Liver (tissue), 9 donors: Measurements from ENCODE around the gene KRT6B. TPM values are rescaled to one million over a fixed set of nuclear protein-coding genes. Genes with fewer than 3 reads are reported as not detected.

Source experiments
- DNase-seq: peaks from one replicate; pipeline ENCODE4 v3.0.0-alpha.2; 2017; ENCODE audit warnings: low spot score
- H3K27ac ChIP-seq, 2 donors: one replicate each; pipeline ENCODE4 v1.7.0; 2013; ENCODE audit warnings: inconsistent platforms in 2 of 2, low read length in 2 of 2, control low read depth in 1 of 2, low read depth in 1 of 2, mild to moderate bottlenecking in 1 of 2
- H3K27me3 ChIP-seq, 4 donors: one replicate each; pipeline versions ENCODE4 v1.6.1 to v1.7.0; 2013; ENCODE audit warnings: low read length in 3 of 4, inconsistent platforms in 1 of 4, mild to moderate bottlenecking in 1 of 4, moderate library complexity in 1 of 4; ENCODE audit not compliant: control insufficient read depth in 4 of 4, insufficient read depth in 4 of 4
- H3K36me3 ChIP-seq, 4 donors: one replicate each; pipeline versions ENCODE4 v1.6.1 to v1.7.0; 2013; ENCODE audit warnings: low read length in 3 of 4, mild to moderate bottlenecking in 3 of 4, low read depth in 1 of 4, moderate library complexity in 1 of 4; ENCODE audit not compliant: control insufficient read depth in 4 of 4, insufficient read depth in 3 of 4
- H3K4me1 ChIP-seq, 4 donors: one replicate each; pipeline versions ENCODE4 v1.6.1 to v1.7.0; 2013; ENCODE audit warnings: low read length in 3 of 4, mild to moderate bottlenecking in 3 of 4, moderate library complexity in 1 of 4; ENCODE audit not compliant: control insufficient read depth in 4 of 4, insufficient read depth in 4 of 4
- H3K4me3 ChIP-seq, 3 donors: one replicate each; pipeline versions ENCODE4 v1.6.1 to v1.7.0; 2013; ENCODE audit warnings: low read length in 3 of 3, control low read depth in 1 of 3, low read depth in 1 of 3, mild to moderate bottlenecking in 1 of 3
- H3K9ac ChIP-seq, 2 donors: one replicate each; pipeline ENCODE4 v1.7.0; 2013; ENCODE audit warnings: low read length in 2 of 2, mild to moderate bottlenecking in 2 of 2, moderate library complexity in 2 of 2, control low read depth in 1 of 2, low read depth in 1 of 2
- H3K9me3 ChIP-seq, 4 donors: one replicate each; pipeline versions ENCODE4 v1.6.1 to v1.7.0; 2013; ENCODE audit warnings: low read length in 3 of 4; ENCODE audit not compliant: control insufficient read depth in 4 of 4
- EGR1 ChIP-seq, 2 donors: IDR thresholded peaks; 2 replicates each; pipeline ENCODE4 v1.6.1; 2016 to 2018; ENCODE audit warnings: antibody characterized with exemption in 2 of 2, low read depth in 2 of 2
- FOXA1 ChIP-seq: IDR thresholded peaks from 2 replicates; pipeline ENCODE4 v1.6.1; 2016; ENCODE audit warnings: antibody characterized with exemption
- FOXA2 ChIP-seq: IDR thresholded peaks from 2 replicates; pipeline ENCODE4 v1.6.1; 2016; ENCODE audit warnings: antibody characterized with exemption
- GABPA ChIP-seq, 2 donors: IDR thresholded peaks in 1 of 2; conservative IDR thresholded peaks in 1 of 2; 2 replicates each; pipeline ENCODE4 v1.6.1; 2016; ENCODE audit warnings: antibody characterized with exemption in 2 of 2, mild to moderate bottlenecking in 1 of 2, moderate library complexity in 1 of 2
- HNF4A ChIP-seq, 2 donors: conservative IDR thresholded peaks; 2 replicates each; pipeline ENCODE4 v1.6.1; 2016; ENCODE audit warnings: antibody characterized with exemption in 2 of 2, mild to moderate bottlenecking in 2 of 2
- HNF4G ChIP-seq: IDR thresholded peaks from 2 replicates; pipeline ENCODE4 v1.6.1; 2016; ENCODE audit warnings: antibody characterized with exemption
- JUND ChIP-seq, 2 donors: IDR thresholded peaks; 2 replicates each; pipeline ENCODE4 v1.6.1; 2016; ENCODE audit warnings: antibody characterized with exemption in 2 of 2
- NR2F2 ChIP-seq: IDR thresholded peaks from 2 replicates; pipeline ENCODE4 v1.6.1; 2016; ENCODE audit warnings: antibody characterized with exemption
- RAD21 ChIP-seq, 2 donors: IDR thresholded peaks; 2 replicates each; pipeline ENCODE4 v1.6.1; 2016; ENCODE audit warnings: antibody characterized with exemption in 2 of 2, mild to moderate bottlenecking in 2 of 2
- RXRA ChIP-seq, 2 donors: IDR thresholded peaks; 2 replicates each; pipeline ENCODE4 v1.6.1; 2017 to 2018; ENCODE audit warnings: antibody characterized with exemption in 2 of 2, mild to moderate bottlenecking in 1 of 2
- SP1 ChIP-seq: IDR thresholded peaks from 2 replicates; pipeline ENCODE4 v1.6.1; 2018; ENCODE audit warnings: antibody characterized with exemption, mild to moderate bottlenecking
- TAF1 ChIP-seq: conservative IDR thresholded peaks from 2 replicates; pipeline ENCODE4 v1.6.1; 2016; ENCODE audit warnings: antibody characterized with exemption, mild to moderate bottlenecking
- YY1 ChIP-seq: IDR thresholded peaks from 2 replicates; pipeline ENCODE4 v1.6.1; 2016; ENCODE audit warnings: antibody characterized with exemption, mild to moderate bottlenecking
- WGBS: extraction: QIAGEN DNeasy Blood & Tissue Kit; methylation state at CpG from one replicate; pipeline ENCODE4 v1.1.7; 2013; 5-methylcytosine and 5-hydroxymethylcytosine counted together
- polyA plus RNA-seq, 2 donors: library from polyadenylated mRNA; stranded (reverse) in 1 of 2; unstranded in 1 of 2; fragments of 200-250 nt in 1 of 2; fragments of >200 nt in 1 of 2; fragmentation: Nextera tagmentation in 1 of 2; extraction: Ambion mirVana in 1 of 2; gene quantifications; one replicate each; pipeline versions ENCODE4 v1.2.1 to v1.2.3, GENCODE V29; 2013 to 2015
- total RNA-seq, 2 donors: library from RNA; depleted of rRNA; stranded (reverse); fragments of >200 nt; gene quantifications; one replicate each; pipeline ENCODE4 v1.2.3, GENCODE V29; 2014
- TF ChIP-seq, protein P1 (sequence below): fragments of 150-350 bp; IDR thresholded peaks from 2 replicates; pipeline ENCODE4 v1.5.1; 2017; ENCODE audit warnings: improper control_type of control experiment, low read depth, low read length; ENCODE audit not compliant: missing input control
- TF ChIP-seq, protein P2 (sequence below): IDR thresholded peaks from 2 replicates; pipeline ENCODE4 v1.6.1; 2016; ENCODE audit warnings: antibody characterized with exemption
- TF ChIP-seq, protein P3 (sequence below): IDR thresholded peaks from 2 replicates; pipeline ENCODE4 v1.6.1; 2016; ENCODE audit warnings: antibody characterized with exemption
- TF ChIP-seq, protein P4 (sequence below): IDR thresholded peaks from 2 replicates; pipeline ENCODE4 v1.6.1; 2016; ENCODE audit warnings: antibody characterized with exemption, mild to moderate bottlenecking
- donor health status: healthy.
- donor health status: healthy.
- donor health status: healthy.
- donor health status: healthy.
- donor health status: healthy.

The KRT6B gene
- total and polyA plus RNA-seq, 4 donors, result 0.23 TPM; not detected in 3

DNA sequence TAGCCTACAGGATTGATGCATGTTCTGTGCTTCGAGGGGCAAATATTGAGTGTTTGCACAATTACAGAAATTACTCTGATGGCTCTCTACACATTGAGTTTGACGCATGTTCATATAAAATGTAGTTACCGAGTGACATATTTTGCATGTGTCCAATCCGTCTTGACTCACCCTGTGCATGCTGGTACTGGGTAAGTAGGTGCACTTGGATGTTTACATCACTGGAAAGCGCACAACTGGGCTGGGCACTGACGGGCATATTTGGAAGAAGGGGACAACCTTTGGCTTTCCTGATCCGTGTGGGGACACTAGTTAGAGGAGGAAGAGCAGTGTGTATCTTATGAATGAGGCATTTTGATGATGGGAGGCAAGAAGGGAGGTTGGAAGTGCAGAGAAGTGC is 46.0 kb upstream of the KRT6B start:
- Histone ChIP-seq H3K4me3 (no peak overlapping the region), H3K9ac (no peak overlapping the region), H3K36me3 (no peaks in the 10 kb centered on the region), H3K27ac (no peak overlapping the region), H3K9me3 (peaks cover 0 to 5% (median 0%) of the 10 kb centered on the region in 4 donors), H3K27me3 (peaks cover 0 to 9% (median 0%) of the 10 kb centered on the region in 4 donors), H3K4me1 (no peaks in the 10 kb centered on the region)
- DNase-seq, result no peak
- TF ChIP-seq, protein P1, sequence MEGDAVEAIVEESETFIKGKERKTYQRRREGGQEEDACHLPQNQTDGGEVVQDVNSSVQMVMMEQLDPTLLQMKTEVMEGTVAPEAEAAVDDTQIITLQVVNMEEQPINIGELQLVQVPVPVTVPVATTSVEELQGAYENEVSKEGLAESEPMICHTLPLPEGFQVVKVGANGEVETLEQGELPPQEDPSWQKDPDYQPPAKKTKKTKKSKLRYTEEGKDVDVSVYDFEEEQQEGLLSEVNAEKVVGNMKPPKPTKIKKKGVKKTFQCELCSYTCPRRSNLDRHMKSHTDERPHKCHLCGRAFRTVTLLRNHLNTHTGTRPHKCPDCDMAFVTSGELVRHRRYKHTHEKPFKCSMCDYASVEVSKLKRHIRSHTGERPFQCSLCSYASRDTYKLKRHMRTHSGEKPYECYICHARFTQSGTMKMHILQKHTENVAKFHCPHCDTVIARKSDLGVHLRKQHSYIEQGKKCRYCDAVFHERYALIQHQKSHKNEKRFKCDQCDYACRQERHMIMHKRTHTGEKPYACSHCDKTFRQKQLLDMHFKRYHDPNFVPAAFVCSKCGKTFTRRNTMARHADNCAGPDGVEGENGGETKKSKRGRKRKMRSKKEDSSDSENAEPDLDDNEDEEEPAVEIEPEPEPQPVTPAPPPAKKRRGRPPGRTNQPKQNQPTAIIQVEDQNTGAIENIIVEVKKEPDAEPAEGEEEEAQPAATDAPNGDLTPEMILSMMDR, result no peak
- TF ChIP-seq, protein P2, sequence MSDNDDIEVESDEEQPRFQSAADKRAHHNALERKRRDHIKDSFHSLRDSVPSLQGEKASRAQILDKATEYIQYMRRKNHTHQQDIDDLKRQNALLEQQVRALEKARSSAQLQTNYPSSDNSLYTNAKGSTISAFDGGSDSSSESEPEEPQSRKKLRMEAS, result no peak
- TF ChIP-seq TAF1, result no peak
- no peak for TF ChIP-seq YY1
- TF ChIP-seq HNF4A (conservative IDR thresholded peaks at IDR 0.05), result no peak
- no peak for TF ChIP-seq EGR1 (IDR thresholded peaks at IDR 0.05; ENCODE audit: low read depth in 2 of 2)
- no peak for TF ChIP-seq FOXA2
- TF ChIP-seq SP1, result no peak
- no peak for TF ChIP-seq RXRA (IDR thresholded peaks at IDR 0.05)
- TF ChIP-seq GABPA (IDR thresholded peaks at IDR 0.05 in 1 of 2, conservative IDR thresholded peaks at IDR 0.05 in 1 of 2), result no peak
- TF ChIP-seq RAD21 (IDR thresholded peaks at IDR 0.05), result no peak
- TF ChIP-seq NR2F2, result no peak
- TF ChIP-seq, protein P3, sequence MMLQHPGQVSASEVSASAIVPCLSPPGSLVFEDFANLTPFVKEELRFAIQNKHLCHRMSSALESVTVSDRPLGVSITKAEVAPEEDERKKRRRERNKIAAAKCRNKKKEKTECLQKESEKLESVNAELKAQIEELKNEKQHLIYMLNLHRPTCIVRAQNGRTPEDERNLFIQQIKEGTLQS, result no peak
- no peak for TF ChIP-seq FOXA1
- TF ChIP-seq HNF4G, result no peak
- TF ChIP-seq, protein P4, sequence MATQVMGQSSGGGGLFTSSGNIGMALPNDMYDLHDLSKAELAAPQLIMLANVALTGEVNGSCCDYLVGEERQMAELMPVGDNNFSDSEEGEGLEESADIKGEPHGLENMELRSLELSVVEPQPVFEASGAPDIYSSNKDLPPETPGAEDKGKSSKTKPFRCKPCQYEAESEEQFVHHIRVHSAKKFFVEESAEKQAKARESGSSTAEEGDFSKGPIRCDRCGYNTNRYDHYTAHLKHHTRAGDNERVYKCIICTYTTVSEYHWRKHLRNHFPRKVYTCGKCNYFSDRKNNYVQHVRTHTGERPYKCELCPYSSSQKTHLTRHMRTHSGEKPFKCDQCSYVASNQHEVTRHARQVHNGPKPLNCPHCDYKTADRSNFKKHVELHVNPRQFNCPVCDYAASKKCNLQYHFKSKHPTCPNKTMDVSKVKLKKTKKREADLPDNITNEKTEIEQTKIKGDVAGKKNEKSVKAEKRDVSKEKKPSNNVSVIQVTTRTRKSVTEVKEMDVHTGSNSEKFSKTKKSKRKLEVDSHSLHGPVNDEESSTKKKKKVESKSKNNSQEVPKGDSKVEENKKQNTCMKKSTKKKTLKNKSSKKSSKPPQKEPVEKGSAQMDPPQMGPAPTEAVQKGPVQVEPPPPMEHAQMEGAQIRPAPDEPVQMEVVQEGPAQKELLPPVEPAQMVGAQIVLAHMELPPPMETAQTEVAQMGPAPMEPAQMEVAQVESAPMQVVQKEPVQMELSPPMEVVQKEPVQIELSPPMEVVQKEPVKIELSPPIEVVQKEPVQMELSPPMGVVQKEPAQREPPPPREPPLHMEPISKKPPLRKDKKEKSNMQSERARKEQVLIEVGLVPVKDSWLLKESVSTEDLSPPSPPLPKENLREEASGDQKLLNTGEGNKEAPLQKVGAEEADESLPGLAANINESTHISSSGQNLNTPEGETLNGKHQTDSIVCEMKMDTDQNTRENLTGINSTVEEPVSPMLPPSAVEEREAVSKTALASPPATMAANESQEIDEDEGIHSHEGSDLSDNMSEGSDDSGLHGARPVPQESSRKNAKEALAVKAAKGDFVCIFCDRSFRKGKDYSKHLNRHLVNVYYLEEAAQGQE, result no peak
- TF ChIP-seq JUND (IDR thresholded peaks at IDR 0.05), result no peak
- 89% methylated on average over 7 of the region's 7 CpGs for WGBS

DNA sequence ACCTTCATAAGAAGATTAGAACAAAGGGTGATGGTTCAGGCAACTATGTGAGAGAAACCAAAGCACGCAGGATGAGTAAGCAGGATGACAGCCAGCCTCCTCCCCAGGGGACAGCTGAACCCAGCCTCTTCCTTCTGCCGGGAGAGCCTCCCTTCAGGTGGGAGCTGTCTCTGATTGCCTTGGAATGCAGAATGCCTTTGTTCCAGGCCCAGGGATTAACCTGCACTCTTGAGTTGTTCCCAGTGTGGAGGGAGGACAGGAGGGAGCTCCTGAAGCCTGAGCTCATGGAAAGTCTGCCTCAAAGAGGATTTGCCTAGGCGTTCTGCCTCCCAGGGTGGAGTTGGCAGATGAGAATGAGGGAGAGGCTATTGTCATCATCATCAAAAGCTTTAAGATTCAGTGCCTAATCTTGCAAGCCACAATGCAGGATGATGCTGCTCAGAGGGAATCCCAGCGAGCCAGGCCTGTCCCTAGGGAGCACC is 44.7 kb upstream of the KRT6B start:
- TF ChIP-seq, protein P4, result no peak
- no peak for TF ChIP-seq JUND (IDR thresholded peaks at IDR 0.05)
- Histone ChIP-seq H3K27ac (no peak overlapping the region), H3K9ac (no peak overlapping the region), H3K4me1 (no peaks in the 10 kb centered on the region), H3K36me3 (no peaks in the 10 kb centered on the region), H3K9me3 (no peaks in the 10 kb centered on the region), H3K4me3 (no peak overlapping the region), H3K27me3 (peaks cover 0 to 9% (median 0%) of the 10 kb centered on the region in 4 donors)
- WGBS, result 85% methylated on average over 4 of the region's 4 CpGs
- no peak for DNase-seq
